ENCODE measurements around the gene SFRP2.
A peak's percentile ranks its signal among the peaks of the same experiment; 100 is the strongest.

Gene SFRP2

DNA sequence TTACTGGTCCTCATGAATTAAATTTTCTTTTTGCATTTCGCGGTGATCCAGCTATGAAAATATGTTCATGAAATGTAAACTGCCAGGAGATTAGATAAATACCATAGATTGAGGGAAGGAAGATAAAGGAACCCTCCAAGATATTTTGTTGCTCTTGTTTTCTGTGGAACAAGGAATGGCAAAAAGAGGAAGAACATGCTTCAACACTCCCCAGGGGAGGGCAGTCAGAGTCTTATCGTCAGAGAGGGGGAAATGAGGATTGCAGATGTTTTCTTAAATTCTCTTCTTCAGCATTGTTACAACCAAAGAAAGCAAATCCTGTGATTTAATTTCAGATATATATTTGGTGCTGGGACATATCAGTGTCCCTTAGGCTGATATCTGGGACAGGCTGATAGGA, 9.5 kb upstream of the SFRP2 start:
- no peak for DNase-seq (ENCODE audit: low read depth in 2 of 2)

DNA sequence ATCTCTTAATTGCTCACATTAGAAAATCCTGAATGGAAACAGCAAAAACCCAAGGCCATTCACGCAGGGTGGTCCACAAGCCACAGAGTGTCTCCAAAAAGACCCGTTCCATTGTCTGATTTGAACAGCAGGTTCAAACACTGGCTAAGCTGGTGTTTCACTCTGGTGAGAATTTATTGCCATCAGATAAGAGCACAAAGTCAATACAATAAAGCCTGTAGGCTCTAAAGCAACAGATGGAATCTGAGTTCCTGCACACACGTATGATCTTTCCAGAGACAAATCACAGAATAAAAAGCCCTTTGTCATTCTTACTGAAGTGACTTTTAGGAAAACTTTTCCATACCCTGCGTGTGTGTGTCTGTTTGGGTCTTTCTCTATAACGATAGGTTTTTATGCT, 5.1 kb upstream of the SFRP2 start:
- DNase-seq (ENCODE audit: low read depth in 2 of 2): no peak

GRCh38 chr4:153792618-153793247, 3.9 kb upstream of the SFRP2 start:
- DNase-seq (ENCODE audit: low read depth in 2 of 2): no peak

- peak; percentile 32 to 39 for DNase-seq (ENCODE audit: low read depth in 2 of 2)
Observed at GRCh38 chr4:153791746-153792617, 3.1 kb upstream of the SFRP2 start.

DNA sequence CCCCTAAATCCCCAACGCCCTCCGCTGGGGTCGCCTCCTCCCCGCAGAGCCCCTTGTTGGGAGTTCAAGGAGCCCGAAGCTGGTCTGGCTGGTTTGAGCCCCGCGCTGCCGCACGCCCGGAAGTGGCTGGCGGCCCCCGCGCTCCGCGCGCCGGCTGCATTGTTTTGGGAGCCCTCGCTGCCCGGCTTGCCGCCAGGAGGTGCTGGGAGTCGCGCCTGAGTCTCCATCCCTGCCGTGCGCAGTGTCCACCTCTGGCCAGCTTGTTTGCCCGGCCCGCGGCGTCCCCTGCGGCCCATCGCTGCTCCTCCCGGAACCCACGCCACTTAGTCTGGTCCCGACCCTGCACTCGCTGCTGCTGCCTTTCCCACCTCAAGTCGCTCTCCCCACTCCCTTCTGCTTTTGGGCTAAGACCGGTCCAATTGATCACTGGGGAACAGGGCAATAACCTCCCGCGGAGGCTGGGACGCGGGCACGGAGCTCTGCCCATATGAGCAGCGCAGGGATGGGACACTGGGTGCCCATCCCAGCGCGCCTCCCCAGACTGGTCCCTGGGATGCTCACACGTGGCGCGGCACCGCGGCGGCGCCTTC, 2.2 kb upstream of the SFRP2 start:
- no peak for DNase-seq (ENCODE audit: low read depth in 2 of 2)

DNA sequence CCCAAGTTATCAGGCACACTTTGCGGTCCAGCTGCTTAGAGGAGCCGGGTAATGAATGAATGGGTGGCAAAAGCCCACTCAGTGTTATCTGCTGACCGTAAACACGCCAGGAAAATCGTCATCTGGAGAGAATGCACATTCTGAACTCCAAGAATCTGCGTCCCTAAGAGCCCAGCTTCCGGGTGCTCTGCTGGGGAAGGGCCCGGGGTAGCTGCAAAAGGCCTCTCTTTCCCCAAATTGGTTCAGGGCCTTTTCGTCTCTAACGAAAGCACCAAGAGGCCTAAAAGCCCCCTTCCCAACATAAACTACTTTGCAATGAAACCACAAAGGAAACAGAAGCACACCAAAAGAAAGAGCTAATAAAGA, 1.6 kb upstream of the SFRP2 start:
- DNase-seq (ENCODE audit: low read depth in 2 of 2): no peak

DNA sequence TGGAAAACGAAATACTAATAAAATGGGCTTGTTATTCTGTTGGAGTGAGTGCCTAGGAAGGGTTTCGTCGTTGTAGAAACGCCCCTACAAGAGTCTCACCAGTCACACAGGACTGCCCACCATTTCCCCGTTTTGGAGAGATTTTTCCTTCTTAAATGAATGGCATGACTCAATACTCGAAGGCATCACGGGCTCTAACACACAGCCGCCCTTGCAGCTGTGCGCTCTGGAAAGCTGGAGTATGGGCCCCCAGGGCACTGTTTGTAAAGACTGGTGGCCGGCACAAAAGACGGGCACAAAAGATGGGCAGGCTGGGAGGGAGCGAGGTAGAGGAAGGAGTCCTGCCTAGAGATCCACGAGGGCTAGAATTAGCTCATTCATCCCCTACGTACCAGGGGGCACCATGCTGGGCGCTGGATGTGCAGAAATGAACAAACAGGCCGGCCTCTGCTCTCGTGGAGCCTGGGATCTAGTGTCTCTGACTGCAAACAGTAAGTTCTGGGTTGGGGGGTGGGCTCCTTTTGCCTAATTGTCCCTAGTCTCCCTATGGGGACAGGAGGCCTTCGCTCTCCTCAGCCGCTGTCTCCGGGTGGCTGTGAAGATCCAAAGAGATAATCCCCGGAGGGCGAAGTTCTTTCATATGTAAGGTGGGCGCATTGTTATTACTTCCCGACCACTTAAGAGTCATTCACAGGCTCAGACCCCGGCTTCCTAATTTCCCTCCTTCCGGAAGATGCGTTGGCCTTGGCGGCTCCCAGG, 1.0 kb upstream of the SFRP2 start:
- DNase-seq (ENCODE audit: low read depth in 2 of 2): no peak

GRCh38 chr4:153788051-153788412, 851 bp downstream of the SFRP2 start:
- no peak for DNase-seq (ENCODE audit: low read depth in 2 of 2)

GRCh38 chr4:153787575-153787974, 1.3 kb downstream of the SFRP2 start:
- no peak for DNase-seq (ENCODE audit: low read depth in 2 of 2)

DNA sequence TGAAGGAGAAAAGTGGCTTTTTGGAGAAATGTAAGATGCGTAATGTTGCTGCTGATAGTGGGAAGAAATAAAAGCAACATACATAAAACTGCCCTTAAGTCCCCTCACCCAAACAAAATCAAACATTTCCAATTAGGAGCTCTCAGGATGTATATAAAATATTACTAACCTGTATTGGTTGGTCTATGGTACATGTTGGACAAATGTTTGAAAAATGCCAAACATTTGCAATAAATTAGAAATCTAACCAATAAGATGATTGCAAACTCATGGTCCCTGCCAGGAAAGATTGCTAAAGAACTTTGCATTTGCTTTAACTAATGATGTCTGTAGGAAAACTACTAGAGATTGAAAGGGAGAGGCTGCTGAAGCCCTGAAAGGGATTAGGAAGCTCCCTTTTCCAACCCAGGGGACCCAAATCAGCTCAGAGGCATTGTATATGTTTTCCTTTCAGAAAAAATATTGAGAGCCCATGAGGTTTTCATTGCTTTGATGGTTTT, 1.8 kb downstream of the SFRP2 start:
- DNase-seq (ENCODE audit: low read depth in 2 of 2): no peak

DNA sequence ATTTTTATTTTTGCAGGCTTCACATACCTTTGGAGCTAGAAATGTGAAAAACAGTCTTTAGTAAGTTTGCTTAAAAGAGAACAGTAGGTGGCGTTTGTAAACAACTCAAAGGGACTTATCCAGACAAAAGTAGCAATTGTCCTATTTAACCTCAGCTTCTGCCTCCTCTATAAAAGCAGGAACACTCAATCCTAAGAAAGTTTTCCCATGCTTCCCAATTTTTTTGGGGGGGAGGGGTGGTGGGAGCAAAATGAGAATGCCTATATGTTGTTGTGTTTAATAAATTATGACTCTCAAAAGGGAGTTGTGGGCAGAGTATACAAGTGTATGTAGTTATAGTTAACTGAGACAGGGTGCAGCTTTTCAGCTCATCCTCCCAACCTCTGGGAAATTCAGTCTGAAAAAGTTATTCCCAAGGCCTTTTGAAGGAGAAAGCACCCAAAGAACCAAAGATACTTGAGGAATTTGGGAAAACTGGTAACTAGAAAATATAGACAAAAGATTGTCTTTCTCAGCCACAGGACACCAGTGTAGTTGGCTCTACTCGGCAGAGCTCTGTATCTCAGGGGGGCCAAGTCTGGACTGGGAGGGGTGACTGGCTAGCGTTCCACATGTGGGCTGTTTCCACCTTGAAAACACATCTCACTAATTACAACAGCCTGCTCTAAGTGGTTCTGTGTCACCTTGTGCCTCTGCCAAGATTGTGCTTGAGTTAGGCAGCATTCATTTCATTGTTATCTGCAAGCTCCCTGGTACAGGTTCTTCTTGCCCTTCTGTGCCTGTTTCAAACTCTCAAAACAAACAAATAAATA, 2.8 kb downstream of the SFRP2 start:
- no peak for DNase-seq (ENCODE audit: low read depth in 2 of 2)

GRCh38 chr4:153784166-153784699, 4.7 kb downstream of the SFRP2 start:
- no peak for DNase-seq (ENCODE audit: low read depth in 2 of 2)

DNA sequence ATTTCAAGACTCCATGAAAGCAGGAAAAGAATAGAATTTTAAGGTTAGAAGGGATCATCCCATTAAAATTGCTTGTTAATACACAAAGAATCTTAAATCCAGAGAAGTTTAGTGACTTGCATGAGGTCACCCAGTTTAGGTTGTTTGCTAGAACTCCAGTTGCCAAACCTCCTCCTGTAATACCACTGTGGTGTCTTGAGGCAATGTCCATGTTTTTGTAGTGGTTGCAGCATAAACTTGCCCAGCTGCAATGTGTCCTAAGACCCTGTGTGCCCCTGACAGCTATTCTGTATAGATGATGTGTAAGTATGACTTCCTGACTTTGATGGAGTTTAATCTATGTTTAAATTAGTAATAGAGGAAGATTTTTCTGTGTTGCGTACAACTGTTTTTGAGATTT, 6.3 kb downstream of the SFRP2 start:
- no peak for DNase-seq (ENCODE audit: low read depth in 2 of 2)

GRCh38 chr4:153781717-153782416, 7.0 kb downstream of the SFRP2 start:
- no peak for DNase-seq (ENCODE audit: low read depth in 2 of 2)

GRCh38 chr4:153781280-153781679, 7.6 kb downstream of the SFRP2 start:
- DNase-seq (ENCODE audit: low read depth in 2 of 2): no peak

GRCh38 chr4:153780876-153781275, 8.0 kb downstream of the SFRP2 start:
- no peak for DNase-seq (ENCODE audit: low read depth in 2 of 2)

DNA sequence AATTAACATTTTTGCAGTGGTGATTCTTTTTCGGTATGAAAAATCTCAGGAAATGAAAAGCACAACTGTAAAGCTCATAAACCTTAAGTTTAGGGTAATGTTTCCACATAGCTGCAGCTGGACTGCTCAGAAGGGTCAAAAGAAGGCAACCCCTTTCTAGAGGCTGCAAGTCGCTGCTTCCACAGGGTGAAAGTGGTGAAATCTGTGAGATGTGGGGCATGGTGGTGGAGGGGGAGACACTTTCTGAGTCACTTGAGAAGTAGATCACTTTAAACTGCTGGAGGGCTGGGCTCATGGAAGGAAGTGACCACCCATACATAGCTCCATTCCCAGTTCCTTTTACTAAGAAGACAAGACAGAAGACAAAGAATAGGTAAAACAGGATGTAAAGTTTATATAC, 8.7 kb downstream of the SFRP2 start:
- DNase-seq (ENCODE audit: low read depth in 2 of 2): no peak

DNA sequence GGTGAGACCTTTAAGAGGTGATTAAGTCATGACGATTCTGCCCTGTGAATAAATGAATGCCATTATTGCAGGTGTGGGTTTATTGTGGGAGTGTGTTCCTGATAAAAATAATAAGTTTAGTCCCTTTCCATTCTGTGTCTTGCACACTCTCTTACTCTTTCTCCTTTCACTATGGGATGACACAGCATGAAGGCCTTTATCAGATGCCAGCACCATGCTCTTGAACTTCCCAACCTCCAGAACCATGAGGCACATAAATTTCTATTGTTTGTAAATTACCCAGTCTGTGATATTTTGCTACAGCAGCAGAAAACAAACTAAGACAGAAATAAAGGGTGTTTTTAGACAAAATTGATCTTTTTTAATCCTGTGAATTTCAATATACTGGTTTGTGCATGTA, 10.5 kb downstream of the SFRP2 start:
- no peak for DNase-seq (ENCODE audit: low read depth in 2 of 2)

DNA sequence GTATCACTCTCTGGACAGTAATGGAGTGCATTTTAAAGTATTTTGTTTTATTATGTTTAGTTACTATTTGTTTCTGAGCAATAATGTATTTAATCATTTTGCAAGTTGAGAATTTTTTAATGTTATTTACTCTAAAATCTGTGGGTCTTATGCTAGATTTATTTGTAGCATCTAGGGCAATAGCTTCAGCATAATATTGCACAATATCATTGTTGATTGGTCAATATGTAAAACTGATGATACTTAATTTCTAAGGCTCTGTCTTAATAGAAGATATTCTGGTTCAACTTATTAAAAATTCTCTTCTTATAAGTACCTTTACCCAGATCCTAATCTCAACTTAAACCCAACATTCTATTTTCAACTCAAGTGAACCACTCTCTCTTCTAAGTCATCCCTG, 11.5 kb downstream of the SFRP2 start:
- no peak for DNase-seq (ENCODE audit: low read depth in 2 of 2)

DNA sequence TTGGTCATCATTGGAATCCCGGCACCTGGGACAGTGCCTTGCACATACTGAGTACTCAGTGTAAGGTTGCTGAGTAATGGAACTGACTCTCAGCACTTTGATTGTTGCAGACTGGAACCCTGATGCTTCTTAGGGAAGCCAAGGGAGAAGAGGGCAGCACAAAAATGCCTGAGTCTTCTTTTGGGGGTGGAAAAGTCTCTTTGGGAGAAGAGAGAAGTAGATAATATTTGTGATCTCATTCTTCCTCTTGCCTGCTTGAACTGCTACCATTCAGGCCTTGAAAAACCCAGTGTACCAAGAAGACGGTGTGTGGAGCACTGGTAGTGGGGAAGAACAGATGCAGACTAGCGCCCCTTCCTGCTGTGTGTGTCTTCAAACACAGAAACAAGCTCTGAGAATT, 12.3 kb downstream of the SFRP2 start:
- DNase-seq (ENCODE audit: low read depth in 2 of 2): no peak

Data from stimulated activated CD4-positive, alpha-beta T cell treated with anti-CD3 and anti-CD28 coated beads, Interleukin-15, amount 100 ng/mL, for 48 hours (primary cell).